ENCODE measurements around the gene EVI5L.

EVI5L gene

GRCh38 chr19:7898967-7899366 lies 68.9 kb downstream of the EVI5L start:
- DNase-seq (ENCODE audit: low spot score), result no peak

DNA sequence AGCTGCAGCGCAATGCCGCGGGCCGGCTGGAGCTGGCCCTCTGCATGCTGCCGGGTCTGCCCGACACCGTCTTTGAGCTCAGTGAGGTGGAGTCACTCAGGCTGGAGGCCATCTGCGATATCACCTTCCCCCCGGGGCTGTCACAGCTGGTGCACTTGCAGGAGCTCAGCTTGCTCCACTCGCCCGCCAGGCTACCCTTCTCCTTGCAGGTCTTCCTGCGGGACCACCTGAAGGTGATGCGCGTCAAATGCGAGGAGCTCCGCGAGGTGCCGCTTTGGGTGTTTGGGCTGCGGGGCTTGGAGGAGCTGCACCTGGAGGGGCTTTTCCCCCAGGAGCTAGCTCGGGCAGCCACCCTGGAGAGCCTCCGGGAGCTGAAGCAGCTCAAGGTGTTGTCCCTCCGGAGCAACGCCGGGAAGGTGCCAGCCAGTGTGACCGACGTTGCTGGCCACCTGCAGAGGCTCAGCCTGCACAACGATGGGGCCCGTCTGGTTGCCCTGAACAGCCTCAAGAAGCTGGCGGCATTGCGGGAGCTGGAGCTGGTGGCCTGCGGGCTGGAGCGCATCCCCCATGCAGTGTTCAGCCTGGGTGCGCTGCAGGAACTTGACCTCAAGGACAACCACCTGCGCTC lies 69.8 kb downstream of the EVI5L start:
- DNase-seq (ENCODE audit: low spot score), result no peak

GRCh38 chr19:7900401-7900870 lies 70.4 kb downstream of the EVI5L start:
- DNase-seq (ENCODE audit: low spot score), result no peak

- no peak for DNase-seq (ENCODE audit: low spot score)
Observed at GRCh38 chr19:7900931-7901330, 70.9 kb downstream of the EVI5L start.

DNA sequence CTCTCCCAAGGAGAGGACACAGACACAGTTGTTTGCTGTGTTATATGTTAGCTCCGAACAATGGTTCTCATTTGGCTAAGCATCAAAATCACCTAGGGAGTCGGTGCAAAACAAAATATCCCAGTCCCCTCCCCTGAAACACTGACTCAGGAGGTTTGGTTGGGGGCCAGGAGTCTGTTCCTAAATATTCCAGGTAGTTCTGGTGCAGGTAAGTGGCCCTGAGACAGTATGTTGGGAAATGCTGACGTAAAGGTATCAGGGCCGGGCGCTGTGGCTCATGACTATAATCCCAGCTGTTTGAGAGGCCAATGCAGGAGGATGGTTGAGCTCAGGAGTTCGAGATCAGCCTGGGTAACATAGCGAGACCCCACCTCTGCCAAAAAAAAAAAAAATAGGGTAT lies 71.3 kb downstream of the EVI5L start:
- DNase-seq (ENCODE audit: low spot score), result no peak

DNA sequence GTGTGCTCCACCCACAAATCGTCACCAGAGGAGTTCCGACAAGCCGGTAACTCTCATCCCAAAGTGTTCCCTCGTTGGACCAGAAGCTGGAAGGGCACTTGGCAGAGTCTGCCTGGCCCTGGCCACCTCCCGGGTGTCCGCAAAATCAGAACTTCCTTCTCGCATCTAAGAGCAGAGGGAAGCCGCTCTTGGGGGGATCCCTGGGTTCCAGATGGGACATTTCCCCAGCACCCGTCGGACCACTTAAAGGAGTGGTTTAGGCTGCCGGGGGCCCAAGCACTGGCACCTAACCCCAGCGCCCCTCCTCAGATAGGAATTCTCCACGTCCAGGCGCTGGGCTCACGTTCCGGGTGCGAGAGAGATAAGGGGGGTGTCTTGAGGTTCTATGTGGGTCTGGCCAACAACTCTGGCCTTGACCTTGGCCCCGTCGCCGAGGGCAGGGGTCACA lies 72.8 kb downstream of the EVI5L start:
- no peak for DNase-seq (ENCODE audit: low spot score)

DNA sequence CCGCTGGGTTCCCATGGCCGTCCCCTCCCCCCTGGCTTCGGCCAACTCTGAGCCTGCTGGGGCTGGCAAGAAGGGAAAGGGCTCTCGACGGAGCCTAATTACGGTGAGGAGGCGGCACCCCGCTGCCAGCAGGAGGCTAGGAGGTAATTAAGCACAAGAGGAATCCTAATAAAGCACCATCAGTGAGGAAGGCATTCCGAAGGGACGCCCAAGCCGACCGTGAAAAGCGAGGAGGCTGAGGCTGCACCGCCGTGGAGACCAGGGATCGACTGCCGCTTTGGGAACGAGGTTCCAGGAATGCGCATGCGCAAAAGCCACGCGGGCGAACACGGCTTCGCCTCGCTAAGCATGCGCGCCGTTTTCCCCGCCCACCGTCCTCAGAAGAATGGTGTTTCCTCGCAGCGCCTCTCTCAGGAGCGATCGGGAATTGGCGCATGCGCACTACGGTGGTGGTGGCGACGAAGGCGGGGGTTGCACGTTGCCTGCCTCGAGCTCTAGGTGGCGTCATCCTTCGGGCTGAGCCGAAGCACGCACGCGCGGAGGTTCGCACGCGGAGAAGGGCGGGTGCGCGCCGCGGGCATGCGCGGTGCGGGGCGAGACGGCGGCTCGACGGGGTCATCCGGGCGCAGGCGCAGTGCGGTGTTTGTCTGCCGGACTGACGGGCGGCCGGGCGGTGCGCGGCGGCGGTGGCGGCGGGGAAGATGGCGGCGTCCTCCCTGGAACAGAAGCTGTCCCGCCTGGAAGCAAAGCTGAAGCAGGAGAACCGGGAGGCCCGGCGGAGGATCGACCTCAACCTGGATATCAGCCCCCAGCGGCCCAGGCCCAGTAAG lies 73.4 kb downstream of the EVI5L start, which contains the start of gene MAP2K7:
Gene MAP2K7, plus strand, starts transcription at position 634 of the 830 bp plus-strand sequence. Its CDS starts 68 bp downstream, at position 702.
- peak; percentile 99 for DNase-seq (ENCODE audit: low spot score)

- no peak for DNase-seq (ENCODE audit: low spot score)
Observed at GRCh38 chr19:7904074-7905020, 74.3 kb downstream of the EVI5L start.

DNA sequence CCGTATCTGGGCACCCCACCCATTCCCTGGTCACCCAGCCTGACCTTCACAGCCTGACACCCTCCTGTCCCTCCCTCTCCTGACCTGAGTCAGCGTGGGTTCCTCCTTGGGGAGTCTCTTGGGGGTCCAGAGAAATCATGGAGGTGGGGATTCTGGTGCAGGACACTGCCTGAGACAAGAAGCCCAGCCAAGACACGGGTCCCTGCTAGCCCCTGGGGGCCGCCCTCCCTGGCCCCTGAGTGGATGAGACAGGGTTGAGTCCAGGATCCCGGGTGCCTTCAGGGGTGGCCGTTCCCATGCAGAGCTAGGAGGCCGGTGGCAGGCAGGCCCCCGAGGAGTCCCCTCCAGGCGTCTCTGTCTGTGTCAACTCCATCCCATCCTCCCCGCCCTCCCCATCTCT lies 75.2 kb downstream of the EVI5L start:
- DNase-seq (ENCODE audit: low spot score), result no peak

GRCh38 chr19:7905859-7906258 lies 75.8 kb downstream of the EVI5L start:
- DNase-seq (ENCODE audit: low spot score), result no peak

DNA sequence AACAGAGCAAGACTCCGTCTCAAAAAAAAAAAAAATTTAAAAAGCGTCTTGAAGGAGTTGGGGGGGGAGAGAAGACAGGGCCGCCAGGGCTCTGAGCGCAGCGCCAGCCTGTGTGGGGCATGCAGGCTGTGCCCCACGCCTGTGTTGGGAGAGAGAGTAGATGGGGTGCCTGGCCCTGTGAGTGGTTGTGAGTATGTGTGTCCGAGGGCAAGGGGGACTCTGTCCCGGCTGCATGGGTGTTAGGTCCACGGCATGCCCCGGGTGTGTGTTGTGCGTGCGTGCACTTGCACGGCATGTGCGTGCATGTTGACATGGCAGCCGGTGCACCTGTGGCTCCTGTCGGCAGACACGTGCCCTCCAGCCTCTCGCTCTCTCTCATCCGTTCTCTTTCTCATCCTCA lies 77.1 kb downstream of the EVI5L start:
- no peak for DNase-seq (ENCODE audit: low spot score)

DNA sequence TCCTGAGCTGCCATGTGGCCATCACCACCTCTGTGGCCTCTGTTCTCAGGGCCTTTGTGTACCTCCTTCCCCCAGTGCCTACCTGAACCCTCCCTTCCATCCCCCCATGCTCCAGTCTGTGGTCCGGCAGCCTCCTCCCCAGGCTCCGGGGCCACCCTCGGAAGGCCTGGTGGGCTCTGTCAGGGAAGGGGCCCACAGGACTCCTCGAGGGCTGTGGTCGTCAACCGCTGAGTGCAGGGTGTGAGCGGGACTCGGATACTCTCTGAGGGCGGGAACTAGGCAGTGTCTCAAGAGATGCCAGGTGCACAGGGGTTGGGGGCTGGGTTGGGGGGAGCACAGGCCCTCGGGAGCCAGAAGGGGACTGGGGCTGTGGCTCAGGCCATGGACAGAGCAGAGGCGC lies 77.5 kb downstream of the EVI5L start:
- no peak for DNase-seq (ENCODE audit: low spot score)

GRCh38 chr19:7908078-7908699 lies 78.2 kb downstream of the EVI5L start:
- DNase-seq (ENCODE audit: low spot score), result no peak

DNA sequence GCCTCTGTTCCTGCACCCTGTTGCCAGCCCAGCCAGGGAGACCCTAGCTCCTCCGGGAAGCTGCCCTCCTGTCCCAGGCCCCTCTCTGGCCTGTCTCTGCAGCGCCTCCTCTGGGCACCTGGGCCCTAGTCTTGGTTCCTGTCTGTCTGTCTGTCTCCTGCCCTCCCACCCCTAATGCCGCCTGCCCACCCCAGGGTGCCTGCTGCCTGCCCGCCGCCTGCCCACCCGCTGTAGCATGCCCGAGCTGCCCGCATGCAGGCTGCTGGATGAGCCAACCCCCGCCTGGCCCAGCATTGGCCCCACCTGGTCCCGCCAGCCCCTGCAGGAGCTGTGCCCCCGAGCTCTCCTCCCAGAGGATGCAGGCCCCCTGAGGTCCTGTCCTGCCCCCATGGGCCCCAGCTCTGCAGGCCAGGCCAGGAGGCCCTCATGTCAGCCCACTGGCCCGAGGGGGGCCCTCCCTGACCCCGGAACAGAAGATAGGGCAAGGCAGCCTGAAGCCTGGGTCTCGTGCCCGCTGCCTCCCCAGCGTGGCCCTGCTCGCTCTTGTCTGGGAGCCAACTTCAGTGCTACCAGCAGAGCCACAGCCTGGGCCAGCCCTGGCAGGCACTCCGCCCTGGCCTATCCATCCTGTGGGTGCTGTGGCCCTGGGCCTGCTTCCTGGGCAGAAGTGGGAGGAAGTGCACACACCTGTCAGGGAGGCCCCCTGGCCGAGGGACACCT lies 78.9 kb downstream of the EVI5L start:
- DNase-seq (ENCODE audit: low spot score), result no peak

GRCh38 chr19:7909471-7910067 lies 79.6 kb downstream of the EVI5L start:
- no peak for DNase-seq (ENCODE audit: low spot score)

GRCh38 chr19:7910321-7911161 lies 80.5 kb downstream of the EVI5L start:
- no peak for DNase-seq (ENCODE audit: low spot score)

GRCh38 chr19:7911508-7912143 lies 81.6 kb downstream of the EVI5L start:
- no peak for DNase-seq (ENCODE audit: low spot score)

DNA sequence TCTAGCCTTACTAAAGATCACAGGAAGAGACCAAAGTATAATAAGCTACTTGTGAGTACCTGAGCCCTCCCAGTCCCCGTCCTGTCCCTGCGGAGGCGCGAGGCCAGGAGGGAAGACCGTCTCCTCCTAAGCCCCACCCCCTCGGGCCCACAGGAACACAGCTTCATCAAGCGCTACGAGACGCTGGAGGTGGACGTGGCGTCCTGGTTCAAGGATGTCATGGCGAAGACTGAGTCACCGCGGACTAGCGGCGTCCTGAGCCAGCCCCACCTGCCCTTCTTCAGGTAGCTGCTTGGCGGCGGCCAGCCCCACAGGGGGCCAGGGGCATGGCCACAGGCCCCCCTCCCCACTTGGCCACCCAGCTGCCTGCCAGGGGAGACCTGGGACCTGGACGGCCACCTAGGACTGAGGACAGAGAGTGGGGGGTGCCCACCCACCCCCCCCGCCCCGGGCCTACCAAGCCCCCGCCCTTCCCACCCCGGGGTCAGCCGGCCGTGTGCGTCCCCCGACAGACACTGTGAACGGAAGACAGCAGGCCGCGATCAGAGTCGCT lies 82.2 kb downstream of the EVI5L start:
- no peak for DNase-seq (ENCODE audit: low spot score)

Data from kidney tubule cell (primary cell).